ENCODE results near the gene REXO4. TPM values are rescaled to one million over a fixed set of nuclear protein-coding genes. Genes with fewer than 3 reads are reported as not detected.
A peak's percentile ranks its signal among the peaks of the same experiment; 100 is the strongest.

The REXO4 gene
- total and polyA plus RNA-seq, 2 experiments from 2014 or later, result 31.1 to 36.3 TPM

DNA sequence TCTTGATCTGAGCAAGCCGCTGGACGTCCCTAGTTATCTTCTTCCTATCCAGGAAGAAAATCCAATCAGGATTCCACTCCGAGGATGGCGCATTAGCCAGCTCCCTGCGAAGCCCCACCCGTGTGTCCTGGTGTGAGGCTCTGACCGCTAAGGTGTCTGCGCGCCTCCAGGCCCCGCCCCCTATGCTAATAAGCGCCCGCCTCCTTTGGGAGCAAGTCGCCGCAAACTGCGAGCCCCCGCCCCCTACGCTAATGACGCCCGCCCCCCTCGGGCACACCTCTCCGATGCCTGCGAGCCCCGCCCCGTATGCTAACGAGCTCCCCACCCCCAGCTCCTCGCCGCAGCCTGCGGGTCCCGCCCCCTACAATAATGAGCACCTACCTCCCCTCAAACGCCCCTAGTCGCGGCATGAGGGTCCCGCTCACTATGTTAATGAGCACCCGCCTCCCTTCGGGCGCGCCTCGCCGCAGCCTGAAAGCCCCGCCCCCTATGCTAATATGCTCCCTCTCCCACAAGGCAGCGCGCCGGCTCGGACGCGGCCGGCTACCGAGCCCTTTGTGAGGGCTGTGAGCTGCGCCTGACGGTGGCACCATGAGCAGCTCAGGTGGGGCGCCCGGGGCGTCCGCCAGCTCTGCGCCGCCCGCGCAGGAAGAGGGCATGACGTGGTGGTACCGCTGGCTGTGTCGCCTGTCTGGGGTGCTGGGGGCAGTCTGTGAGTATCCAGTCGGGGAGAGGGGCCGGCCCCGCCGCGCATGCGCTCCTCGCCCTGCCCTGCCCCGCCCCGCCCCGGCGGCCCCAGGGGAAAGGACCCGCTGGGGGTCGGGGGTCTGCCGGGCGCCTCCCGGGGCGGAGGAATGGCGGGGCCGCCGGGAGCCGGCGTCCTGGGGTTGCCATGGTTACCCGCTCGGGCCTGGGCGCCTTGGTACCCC is 41.9 kb upstream of the REXO4 start, which contains the start of gene CACFD1:
TSS of gene CACFD1 (plus strand) at position 503 of the 929 bp plus-strand sequence. CDS start at position 592, 89 bp downstream.
- Histone ChIP-seq H3K27me3 (ENCODE audit: insufficient read depth) (no peaks in the 10 kb centered on the region), H4K20me1 (replicated peaks; ENCODE audit: insufficient read depth) (no peaks in the 10 kb centered on the region), H3F3A (replicated peaks; ENCODE audit: low read depth) (0 out of 2 replicates have a peak, but pooled peaks cover 6% of the 10 kb centered on the region), H3K9me2 (ENCODE audit: insufficient read depth) (no peaks in the 10 kb centered on the region), H3K4me3 (peak within 1 kb of the TSS; percentile 80), H3K36me3 (ENCODE audit: insufficient read depth) (no peaks in the 10 kb centered on the region), H3K79me2 (replicated peaks; ENCODE audit: insufficient read depth) (peaks cover 13% of the 10 kb centered on the region; the same call in 1 of the 2 replicates), H3K4me2 (peak within 1 kb of the TSS; percentile 87), H3K27ac (ENCODE audit: low read depth) (peak within 1 kb of the TSS; percentile 96), H3K4me1 (ENCODE audit: insufficient read depth) (peaks cover 15% of the 10 kb centered on the region; the same call in 1 of the 2 replicates), H2AFZ (peak within 1 kb of the TSS; percentile 60)
- Mint-ChIP-seq H3K27me3 (ENCODE audit: insufficient read depth, low read depth, poor library complexity) (peaks cover 16% of the 10 kb centered on the region), H3K4me3 (peak within 1 kb of the TSS; percentile 91), H3K27ac (peak within 1 kb of the TSS; percentile 95), H3K9me3 (no peaks in the 10 kb centered on the region), H3K4me1 (peaks cover 21% of the 10 kb centered on the region), H3K36me3 (ENCODE audit: low read depth) (0 out of 3 replicates have a peak, but pooled peaks cover 3% of the 10 kb centered on the region)
- peak; percentile 99 for DNase-seq (ENCODE audit: low spot score)
- ATAC-seq, result peak; percentile 78
- TF ChIP-seq NANOG (IDR thresholded peaks at IDR 0.05; ENCODE audit: borderline replicate concordance) (no peak), POLR2AphosphoS5 (IDR thresholded peaks at IDR 0.05; ENCODE audit: low read depth) (peak; percentile 81)
- TF ChIP-seq, protein P1, sequence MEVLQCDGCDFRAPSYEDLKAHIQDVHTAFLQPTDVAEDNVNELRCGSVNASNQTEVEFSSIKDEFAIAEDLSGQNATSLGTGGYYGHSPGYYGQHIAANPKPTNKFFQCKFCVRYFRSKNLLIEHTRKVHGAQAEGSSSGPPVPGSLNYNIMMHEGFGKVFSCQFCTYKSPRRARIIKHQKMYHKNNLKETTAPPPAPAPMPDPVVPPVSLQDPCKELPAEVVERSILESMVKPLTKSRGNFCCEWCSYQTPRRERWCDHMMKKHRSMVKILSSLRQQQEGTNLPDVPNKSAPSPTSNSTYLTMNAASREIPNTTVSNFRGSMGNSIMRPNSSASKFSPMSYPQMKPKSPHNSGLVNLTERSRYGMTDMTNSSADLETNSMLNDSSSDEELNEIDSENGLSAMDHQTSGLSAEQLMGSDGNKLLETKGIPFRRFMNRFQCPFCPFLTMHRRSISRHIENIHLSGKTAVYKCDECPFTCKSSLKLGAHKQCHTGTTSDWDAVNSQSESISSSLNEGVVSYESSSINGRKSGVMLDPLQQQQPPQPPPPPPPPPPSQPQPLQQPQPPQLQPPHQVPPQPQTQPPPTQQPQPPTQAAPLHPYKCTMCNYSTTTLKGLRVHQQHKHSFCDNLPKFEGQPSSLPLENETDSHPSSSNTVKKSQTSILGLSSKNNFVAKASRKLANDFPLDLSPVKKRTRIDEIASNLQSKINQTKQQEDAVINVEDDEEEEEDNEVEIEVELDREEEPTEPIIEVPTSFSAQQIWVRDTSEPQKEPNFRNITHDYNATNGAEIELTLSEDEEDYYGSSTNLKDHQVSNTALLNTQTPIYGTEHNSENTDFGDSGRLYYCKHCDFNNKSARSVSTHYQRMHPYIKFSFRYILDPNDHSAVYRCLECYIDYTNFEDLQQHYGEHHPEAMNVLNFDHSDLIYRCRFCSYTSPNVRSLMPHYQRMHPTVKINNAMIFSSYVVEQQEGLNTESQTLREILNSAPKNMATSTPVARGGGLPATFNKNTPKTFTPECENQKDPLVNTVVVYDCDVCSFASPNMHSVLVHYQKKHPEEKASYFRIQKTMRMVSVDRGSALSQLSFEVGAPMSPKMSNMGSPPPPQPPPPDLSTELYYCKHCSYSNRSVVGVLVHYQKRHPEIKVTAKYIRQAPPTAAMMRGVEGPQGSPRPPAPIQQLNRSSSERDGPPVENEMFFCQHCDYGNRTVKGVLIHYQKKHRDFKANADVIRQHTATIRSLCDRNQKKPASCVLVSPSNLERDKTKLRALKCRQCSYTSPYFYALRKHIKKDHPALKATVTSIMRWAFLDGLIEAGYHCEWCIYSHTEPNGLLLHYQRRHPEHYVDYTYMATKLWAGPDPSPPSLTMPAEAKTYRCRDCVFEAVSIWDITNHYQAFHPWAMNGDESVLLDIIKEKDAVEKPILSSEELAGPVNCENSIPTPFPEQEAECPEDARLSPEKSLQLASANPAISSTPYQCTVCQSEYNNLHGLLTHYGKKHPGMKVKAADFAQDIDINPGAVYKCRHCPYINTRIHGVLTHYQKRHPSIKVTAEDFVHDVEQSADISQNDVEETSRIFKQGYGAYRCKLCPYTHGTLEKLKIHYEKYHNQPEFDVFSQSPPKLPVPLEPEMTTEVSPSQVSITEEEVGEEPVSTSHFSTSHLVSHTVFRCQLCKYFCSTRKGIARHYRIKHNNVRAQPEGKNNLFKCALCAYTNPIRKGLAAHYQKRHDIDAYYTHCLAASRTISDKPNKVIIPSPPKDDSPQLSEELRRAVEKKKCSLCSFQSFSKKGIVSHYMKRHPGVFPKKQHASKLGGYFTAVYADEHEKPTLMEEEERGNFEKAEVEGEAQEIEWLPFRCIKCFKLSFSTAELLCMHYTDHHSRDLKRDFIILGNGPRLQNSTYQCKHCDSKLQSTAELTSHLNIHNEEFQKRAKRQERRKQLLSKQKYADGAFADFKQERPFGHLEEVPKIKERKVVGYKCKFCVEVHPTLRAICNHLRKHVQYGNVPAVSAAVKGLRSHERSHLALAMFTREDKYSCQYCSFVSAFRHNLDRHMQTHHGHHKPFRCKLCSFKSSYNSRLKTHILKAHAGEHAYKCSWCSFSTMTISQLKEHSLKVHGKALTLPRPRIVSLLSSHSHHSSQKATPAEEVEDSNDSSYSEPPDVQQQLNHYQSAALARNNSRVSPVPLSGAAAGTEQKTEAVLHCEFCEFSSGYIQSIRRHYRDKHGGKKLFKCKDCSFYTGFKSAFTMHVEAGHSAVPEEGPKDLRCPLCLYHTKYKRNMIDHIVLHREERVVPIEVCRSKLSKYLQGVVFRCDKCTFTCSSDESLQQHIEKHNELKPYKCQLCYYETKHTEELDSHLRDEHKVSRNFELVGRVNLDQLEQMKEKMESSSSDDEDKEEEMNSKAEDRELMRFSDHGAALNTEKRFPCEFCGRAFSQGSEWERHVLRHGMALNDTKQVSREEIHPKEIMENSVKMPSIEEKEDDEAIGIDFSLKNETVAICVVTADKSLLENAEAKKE (CRISPR knock-in tag; IDR thresholded peaks at IDR 0.05), result no peak

Data from GM23338 (cell line).